GM19455 (cell line): ENCODE data around the gene PDGFD.
"Not testable (repeated sequence)": the region's sequence is repeated elsewhere in the genome, so short reads cannot be mapped to it uniquely, and the experiment has no call there.

Source experiments
- ATAC-seq: cut with Tn5 transposase; IDR thresholded peaks from one replicate; pipeline ENCODE4 v1.9.1; 2021; ENCODE audit not compliant: unreplicated experiment

Gene PDGFD

GRCh38 chr11:104057908-104058307 is 106.0 kb downstream of the PDGFD start:
- no peak for ATAC-seq

- ATAC-seq = no peak
These were observed 108.4 kb downstream of the PDGFD start for GRCh38 chr11:104055596-104055995.

GRCh38 chr11:104054911-104055529 is 108.9 kb downstream of the PDGFD start:
- no peak for ATAC-seq

GRCh38 chr11:104053743-104054478 is 110.0 kb downstream of the PDGFD start:
- no peak for ATAC-seq

- no peak for ATAC-seq
These were observed 112.2 kb downstream of the PDGFD start for GRCh38 chr11:104051778-104052177.

- no peak for ATAC-seq
These were observed 114.8 kb downstream of the PDGFD start for GRCh38 chr11:104049116-104049515.

GRCh38 chr11:104046858-104047257 is 117.1 kb downstream of the PDGFD start:
- not testable (repeated sequence) for ATAC-seq

GRCh38 chr11:104046331-104046730 is 117.6 kb downstream of the PDGFD start:
- no peak for ATAC-seq

- no peak for ATAC-seq
These were observed 120.2 kb downstream of the PDGFD start for GRCh38 chr11:104043678-104044239.

GRCh38 chr11:104043142-104043541 is 120.8 kb downstream of the PDGFD start:
- ATAC-seq = no peak

GRCh38 chr11:104041792-104042191 is 122.2 kb downstream of the PDGFD start:
- ATAC-seq = no peak

GRCh38 chr11:104036995-104037394 is 127.0 kb downstream of the PDGFD start:
- ATAC-seq = no peak

GRCh38 chr11:104036588-104036987 is 127.4 kb downstream of the PDGFD start, which contains the start of gene DDI1:
DDI1 (plus strand) TSS chr11:104036640; CDS start chr11:104036823, 183 bp downstream.
- no peak for ATAC-seq

GRCh38 chr11:104033561-104033960 is 130.4 kb downstream of the PDGFD start:
- ATAC-seq = no peak

GRCh38 chr11:104033134-104033533 is 130.8 kb downstream of the PDGFD start:
- no peak for ATAC-seq

- ATAC-seq = no peak
These were observed 135.3 kb downstream of the PDGFD start for GRCh38 chr11:104028476-104029263.

GRCh38 chr11:104024572-104024971 is 139.4 kb downstream of the PDGFD start:
- ATAC-seq = no peak

- peak; percentile 95 for ATAC-seq
These were observed 148.1 kb downstream of the PDGFD start for GRCh38 chr11:104015649-104016415.

GRCh38 chr11:104011044-104011443 is 152.9 kb downstream of the PDGFD start:
- no peak for ATAC-seq

- ATAC-seq = no peak
These were observed 154.2 kb downstream of the PDGFD start for GRCh38 chr11:104009744-104010143.
